Inferior parietal cortex (tissue), 1 donor: ENCODE results near the gene ADIRF.
A peak's percentile ranks its signal among the peaks of the same experiment; 100 is the strongest.
"Not testable (repeated sequence)": the region's sequence is repeated elsewhere in the genome, so short reads cannot be mapped to it uniquely, and the experiment has no call there.

Experiments used
- DNase-seq: peaks from one replicate; pipeline ENCODE4 v3.0.0-alpha.2; 2016; ENCODE audit errors: extremely low spot score

The ADIRF gene

DNA sequence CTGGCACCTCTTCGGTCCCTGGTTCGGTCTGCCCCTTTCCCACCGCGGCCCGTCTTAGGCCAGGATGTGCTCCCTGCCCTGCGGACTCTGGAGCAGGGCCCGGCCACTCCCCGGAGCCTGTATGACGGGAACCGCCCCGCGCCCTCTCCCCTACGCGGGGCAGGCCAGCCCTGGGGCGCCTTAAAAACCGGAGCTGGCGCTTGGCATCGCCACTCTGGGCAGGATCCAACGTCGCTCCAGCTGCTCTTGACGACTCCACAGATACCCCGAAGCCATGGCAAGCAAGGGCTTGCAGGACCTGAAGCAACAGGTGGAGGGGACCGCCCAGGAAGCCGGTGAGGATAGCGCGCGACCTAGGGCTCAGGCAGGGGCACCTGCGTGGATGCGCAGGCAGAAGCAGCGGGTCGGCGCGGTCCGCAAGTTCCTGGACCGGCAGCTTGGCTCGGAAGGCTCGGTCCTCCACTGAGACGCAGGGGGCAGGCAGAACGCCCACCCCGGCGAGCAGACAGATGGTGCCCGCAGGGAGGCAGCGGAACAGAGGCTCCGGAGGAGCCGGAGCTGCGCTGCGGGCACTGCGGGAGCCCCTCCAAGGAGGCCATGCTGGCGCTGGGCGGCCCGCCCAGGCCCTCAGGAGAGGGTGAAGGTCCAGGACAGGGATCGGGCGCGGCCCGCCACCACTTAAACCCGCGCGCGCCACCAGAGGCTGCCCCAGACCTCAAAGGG, at the start of gene ADIRF:
Gene ADIRF, plus strand, starts transcription at position 212 of the 723 bp plus-strand sequence. Its CDS starts 63 bp downstream, at position 275.
- DNase-seq, result no peak

GRCh38 chr10:86922553-86922961, 45.7 kb upstream of the ADIRF start:
- DNase-seq, result no peak

GRCh38 chr10:86929468-86930380, 38.6 kb upstream of the ADIRF start:
- peak; percentile 51 for DNase-seq

DNA sequence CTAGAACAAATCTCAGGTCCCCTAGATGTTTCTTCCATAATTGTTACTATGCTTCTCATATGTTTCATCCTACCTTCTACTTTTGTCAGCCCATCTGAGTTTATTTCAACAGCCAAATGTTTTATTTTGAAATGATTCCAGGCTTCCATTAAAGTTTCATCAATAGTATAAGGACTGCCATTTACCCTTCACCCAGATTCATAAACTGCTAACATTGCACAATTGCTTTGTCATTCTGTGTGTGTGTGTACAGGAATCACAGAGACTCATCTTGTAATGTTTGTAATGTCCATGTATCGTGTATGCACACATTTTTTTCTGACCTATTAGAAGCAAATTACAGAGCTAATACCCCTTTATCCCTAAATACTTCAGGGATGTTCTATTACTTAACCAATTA, 36.4 kb upstream of the ADIRF start:
- no peak for DNase-seq

DNA sequence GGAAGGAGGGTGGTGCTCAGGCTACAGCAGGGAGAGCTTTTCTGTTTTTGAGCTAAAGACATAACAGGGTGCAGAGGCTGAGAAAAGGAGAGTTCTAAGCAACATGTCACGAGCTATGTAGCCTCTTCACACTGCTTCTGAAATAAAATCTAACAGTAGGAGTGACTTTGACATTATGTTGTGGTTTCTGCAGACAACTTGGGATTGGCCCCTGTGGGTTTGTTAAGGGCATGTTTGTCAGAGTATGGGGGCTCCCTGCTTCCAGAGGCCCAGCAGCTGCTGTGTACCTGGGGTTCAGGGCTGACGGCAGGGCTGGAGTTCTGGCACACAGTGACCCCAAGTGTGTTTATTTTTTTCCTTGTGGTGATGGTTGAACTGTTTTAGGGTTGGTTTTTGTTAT, 35.6 kb upstream of the ADIRF start:
- no peak for DNase-seq

GRCh38 chr10:86934162-86934711, 34.0 kb upstream of the ADIRF start:
- DNase-seq, result not testable (repeated sequence)

GRCh38 chr10:86936661-86937501, 31.4 kb upstream of the ADIRF start:
- DNase-seq, result no peak

DNA sequence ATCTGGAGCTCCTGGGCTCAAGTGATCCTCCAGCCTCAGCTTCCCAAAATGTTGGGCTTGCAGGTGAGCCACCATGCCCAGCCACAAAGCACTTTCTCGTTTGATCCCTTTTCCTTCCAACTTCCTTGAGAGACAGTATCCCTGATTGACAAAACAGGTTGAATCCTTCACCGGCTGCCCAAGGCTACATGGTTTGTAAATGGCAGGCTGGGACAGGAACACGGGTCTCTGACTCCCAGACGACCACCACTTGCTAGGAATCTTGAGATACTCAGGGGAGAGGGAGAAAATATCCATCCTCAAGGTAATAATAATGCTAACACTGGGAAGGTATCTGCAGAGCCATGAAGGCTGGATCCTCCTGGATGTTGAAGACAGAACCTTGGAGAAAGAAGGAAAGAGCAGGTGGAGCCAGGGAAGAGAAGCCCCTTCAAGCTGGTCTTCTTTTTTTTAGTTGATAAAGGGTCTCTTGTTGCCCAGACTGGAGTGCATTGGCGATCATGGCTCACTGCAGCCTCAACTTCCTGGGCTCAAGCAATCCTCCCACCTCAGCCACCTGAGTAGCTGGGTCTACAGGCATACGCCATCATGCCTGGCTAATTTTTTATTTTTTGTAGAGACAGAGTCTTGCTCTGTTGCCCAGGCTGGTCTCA, 30.7 kb upstream of the ADIRF start:
- no peak for DNase-seq

- DNase-seq, result no peak
Measured at GRCh38 chr10:86938260-86938659, 30.0 kb upstream of the ADIRF start.

DNA sequence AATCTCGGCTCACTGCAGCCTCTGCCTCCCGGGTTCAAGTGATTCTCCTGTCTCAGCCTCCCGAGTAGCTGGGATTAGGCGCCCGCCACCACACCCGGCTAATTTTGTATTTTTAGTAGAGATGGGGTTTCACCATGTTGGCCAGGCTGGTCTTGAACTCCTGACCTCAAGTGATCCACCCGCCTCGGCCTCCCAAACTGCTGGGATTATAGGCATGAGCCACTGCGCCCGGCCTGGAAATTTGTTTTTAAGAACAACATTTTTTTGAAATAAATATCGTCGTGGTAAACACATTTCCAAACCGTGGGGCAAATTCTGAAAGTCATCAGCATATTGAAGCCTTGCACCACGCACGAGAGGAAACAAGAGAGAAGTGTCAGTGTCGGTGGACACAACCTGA, 28.2 kb upstream of the ADIRF start:
- not testable (repeated sequence) for DNase-seq

DNA sequence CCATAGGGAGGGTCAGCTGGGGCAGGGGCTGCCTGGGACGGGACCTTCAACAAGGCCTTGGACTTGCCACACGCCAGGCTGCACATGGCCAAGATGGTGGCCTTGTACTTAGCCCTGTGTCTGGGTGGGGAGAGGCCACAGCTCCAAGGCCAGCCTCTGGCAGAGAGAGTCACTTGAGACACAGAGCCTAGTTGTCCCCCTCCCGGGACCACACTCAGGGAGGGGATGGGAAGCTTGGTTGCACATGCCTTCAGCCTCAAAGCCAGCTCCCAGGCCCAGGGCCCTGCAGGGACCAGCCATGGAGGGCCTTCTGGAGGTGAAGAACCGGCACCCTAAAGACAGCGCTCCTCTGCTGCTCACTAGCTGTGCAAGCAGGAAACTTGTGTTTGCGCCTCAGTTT, 27.6 kb upstream of the ADIRF start:
- DNase-seq, result no peak

DNA sequence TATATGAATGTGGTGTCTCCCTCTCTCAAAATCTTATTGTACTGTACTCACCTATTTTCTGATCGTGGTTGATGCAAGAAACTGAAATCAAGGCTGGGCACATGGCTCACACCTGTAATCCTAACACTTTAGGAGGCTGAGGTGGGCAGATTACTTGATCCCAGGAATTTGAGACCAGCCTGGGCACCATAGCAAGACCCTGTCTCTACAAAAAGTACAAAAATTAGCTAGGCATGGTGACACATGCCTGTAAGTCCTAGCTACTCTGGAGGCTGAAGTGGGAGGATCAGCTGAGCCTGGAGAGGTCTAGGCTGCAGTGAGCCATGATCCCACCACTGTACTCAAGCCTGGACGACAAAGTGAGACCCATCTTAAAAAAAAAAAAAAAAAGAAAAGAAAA, 26.9 kb upstream of the ADIRF start:
- DNase-seq, result no peak

DNA sequence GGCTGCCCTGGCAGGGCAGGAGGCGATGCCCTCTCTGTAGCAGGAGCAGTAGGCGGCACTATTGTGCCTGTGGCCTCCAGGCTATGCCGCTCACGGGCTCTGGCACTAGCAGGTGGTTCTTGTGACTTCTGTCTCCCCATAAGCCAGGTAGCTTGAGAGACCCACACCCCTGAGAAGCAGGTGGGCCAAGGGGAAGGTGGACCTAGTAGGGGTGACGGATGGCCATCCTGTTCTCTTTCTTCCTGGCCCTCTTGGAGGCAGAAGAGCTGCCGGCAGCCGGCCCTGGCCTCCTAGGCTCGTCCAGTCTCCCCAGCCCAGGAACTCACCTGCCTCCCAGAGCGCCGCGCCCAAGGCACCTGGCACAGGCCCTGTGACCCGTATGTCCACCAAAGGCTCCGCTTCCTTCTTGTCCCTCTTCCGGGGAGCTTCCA, 26.3 kb upstream of the ADIRF start:
- DNase-seq, result no peak

DNA sequence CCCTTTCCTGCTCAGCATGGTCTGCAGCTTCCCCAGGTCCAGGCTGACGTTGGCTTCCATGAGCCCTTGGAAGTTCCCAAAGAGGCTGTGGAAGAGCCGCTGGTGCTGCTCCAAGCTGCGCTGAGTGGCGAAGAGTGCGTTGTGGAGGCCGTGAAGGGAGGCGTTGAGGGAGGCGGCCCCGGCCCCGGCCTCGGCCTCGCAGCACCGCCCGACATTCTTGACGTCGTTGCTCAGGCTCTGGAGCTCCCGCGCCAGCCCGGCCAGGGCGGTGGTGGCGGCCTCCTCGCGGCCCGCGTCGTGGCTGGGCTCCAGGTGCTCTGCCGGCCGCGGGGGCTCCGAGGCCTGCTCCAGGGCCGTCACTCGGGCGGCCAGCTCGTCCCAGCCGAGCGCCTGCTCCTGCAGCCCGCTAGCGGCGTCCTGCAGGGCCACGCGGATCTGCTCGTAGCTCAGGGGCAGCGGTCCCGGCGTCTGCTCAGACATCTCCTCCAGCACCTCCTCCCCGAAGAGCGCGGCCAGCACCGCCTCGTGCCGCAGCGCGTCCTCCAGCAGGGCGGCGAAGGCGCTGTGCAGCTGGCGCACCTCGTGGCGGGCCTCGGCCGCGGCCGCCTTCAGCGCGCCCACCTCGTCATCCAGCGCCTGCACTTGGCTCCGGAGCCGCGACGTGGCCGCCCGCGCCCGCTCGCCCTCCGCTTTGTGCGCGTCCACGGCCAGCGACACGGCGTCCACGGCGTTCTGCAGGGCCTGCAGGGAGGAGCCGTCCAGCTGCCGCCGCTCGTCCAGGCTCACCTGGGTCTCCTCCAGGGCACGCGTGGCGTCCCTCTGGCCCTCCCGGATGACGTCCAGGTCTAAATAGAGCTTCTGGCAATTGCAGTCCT, 25.6 kb upstream of the ADIRF start:
- DNase-seq, result no peak

DNA sequence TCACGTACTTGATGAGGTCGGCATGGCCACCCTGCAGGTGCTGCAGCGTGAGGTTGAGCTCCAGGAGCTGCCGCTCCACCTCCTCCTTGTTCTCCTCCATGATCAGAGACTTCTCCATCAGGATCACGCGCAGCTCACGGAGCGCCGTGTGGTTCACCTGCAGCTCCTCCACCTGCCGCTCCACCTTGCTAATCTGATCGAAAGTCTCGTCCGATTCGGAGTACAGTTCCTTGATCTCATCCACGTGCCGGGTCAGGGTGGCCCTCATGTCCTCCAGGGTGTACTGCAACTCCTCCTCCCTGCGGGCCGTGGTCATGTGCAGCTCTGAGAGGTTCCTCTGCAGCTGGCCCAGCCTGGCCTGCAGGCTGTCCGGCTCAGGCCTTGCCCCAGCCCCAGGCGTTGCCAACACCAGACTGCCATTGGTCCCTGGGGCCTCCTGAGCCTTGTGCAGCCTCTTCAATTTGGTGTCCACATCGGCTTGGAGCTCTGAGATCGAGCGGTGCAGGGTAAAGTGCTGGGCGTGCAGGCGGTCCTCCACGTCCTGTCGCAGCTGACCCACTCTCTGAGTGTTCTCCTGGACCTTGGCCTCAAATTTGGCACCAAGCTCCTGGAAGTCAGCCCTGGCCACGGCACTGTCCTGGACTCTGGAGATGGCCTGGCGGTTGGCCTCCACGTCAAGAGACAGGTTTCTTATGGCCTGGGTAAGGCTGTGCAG, 24.8 kb upstream of the ADIRF start:
- DNase-seq, result no peak

GRCh38 chr10:86944031-86944419, 24.3 kb upstream of the ADIRF start:
- no peak for DNase-seq

DNA sequence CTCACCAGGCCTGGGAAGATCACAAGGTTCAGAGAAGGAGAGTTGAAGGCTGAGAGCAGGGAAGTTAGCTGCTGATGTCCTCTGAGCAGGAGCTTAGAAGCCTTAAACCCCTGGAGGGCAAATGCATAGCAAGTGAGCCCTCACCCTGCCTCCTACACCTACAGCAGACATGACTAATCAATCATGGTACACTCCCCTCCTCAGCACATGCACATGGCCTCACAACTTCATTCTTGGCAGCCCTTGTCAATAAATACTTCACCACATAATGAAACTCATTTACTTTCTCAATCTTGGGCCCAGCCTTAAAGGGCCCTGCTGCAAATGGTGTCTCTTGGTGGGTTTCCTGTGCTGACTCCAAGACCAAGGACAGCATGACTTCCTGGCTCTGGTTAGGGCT, 23.8 kb upstream of the ADIRF start:
- no peak for DNase-seq

DNA sequence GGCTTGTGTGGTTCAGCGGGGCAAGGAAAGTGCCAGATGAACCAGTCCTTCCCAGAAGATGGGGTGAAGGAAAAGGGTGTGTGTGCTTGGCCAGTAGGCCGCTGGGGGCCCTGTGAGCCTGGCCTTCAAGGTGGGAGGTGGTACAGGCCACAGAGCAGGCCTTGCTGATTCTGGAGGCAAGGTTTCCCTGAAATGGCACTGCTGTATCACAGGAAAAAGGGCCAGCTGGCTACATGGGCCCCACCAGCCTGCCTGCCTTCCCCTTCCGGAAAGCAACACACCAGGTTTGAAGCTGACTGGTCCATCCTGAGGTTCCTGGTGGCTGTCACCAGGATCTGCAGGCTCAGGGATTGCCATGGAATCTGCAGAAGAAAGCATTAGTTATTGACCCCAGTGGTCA, 23.4 kb upstream of the ADIRF start:
- DNase-seq, result no peak

GRCh38 chr10:86945361-86946212, 22.7 kb upstream of the ADIRF start:
- no peak for DNase-seq
